B cell (primary cell): ENCODE results near the gene DNAJA4. TPM values are rescaled to one million over a fixed set of nuclear protein-coding genes. Genes with fewer than 3 reads are reported as not detected.

Source experiments
- ATAC-seq: fragments of 200-7000 bp; cut with Tn5 transposase; one replicate; pipeline ENCODE4 v1.10.0; 2021; ENCODE audit warnings: low read depth, mild to moderate bottlenecking, moderate number of reproducible peaks, moderate library complexity
- CTCF ChIA-PET: fragments of 350-600 bp; sonication (Branson Sonifier 250); formaldehyde crosslinking; loops from one replicate; lab custom pipeline; 2021; ENCODE audit warnings: antibody characterized with exemption, inconsistent platforms; lab: Charles Lee
- POLR2A ChIA-PET: fragments of 350-600 bp; sonication (Branson Sonifier 250); formaldehyde crosslinking; loops from one replicate; lab custom pipeline; 2021; ENCODE audit warnings: antibody characterized with exemption; lab: Charles Lee
- DNase-seq: peaks from one replicate; pipeline ENCODE4 v3.0.0; 2013
- H2AFZ ChIP-seq: 2 replicates; pipeline ENCODE4 v1.6.1; 2012; ENCODE audit warnings: mild to moderate bottlenecking, low read depth, low read length; ENCODE audit not compliant: insufficient read depth, poor library complexity, severe bottlenecking
- H3K27ac ChIP-seq, 2 donors: 1 replicate in 1 of 2; 2 replicates in 1 of 2; pipeline ENCODE4 v1.5.1; 2012 to 2013; ENCODE audit warnings: low read length in 2 of 2, mild to moderate bottlenecking in 2 of 2, moderate library complexity in 1 of 2
- H3K27me3 ChIP-seq, 4 experiments: fragments of 200-600 bp in 1 of 4; sonication (generic) in 1 of 4; replicated peaks in 1 of 4; 1 replicate in 2 of 4; 2 replicates in 2 of 4; pipeline versions ENCODE4 v1.6.1 to v1.7.0; 2013 to 2016; ENCODE audit warnings: low read length in 3 of 4, mild to moderate bottlenecking in 2 of 4, mixed read lengths in 1 of 4, moderate library complexity in 1 of 4; ENCODE audit not compliant: insufficient read depth in 4 of 4, control insufficient read depth in 3 of 4; ENCODE audit errors: control extremely low read depth in 1 of 4
- H3K36me3 ChIP-seq, 2 experiments: replicated peaks in 1 of 2; 1 replicate in 1 of 2; 2 replicates in 1 of 2; pipeline versions ENCODE4 v1.6.1 to v1.7.1; 2013; ENCODE audit warnings: low read length in 1 of 2; ENCODE audit not compliant: insufficient read depth in 2 of 2, control insufficient read depth in 1 of 2; ENCODE audit errors: control extremely low read depth in 1 of 2, extremely low read depth in 1 of 2
- H3K4me1 ChIP-seq, 2 donors: fragments of 200-600 bp in 1 of 2; sonication (generic) in 1 of 2; 1 replicate in 1 of 2; 2 replicates in 1 of 2; pipeline versions ENCODE4 v1.5.1 to v1.6.1; 2013 to 2017; ENCODE audit warnings: low read length in 2 of 2; ENCODE audit not compliant: control insufficient read depth in 2 of 2, insufficient read depth in 2 of 2
- H3K4me2 ChIP-seq: replicated peaks from 2 replicates; pipeline ENCODE3; 2012; ENCODE audit warnings: mild to moderate bottlenecking, low read depth, low read length; ENCODE audit not compliant: poor library complexity, severe bottlenecking
- H3K4me3 ChIP-seq, 5 experiments: fragments of 200-600 bp in 1 of 5; sonication (generic) in 1 of 5; 1 replicate in 3 of 5; 2 replicates in 2 of 5; pipeline versions ENCODE4 v1.5.1 to v1.7.0; 2011 to 2016; ENCODE audit warnings: low read length in 4 of 5, mild to moderate bottlenecking in 4 of 5, low read depth in 2 of 5, control low read depth in 1 of 5, moderate library complexity in 1 of 5; ENCODE audit not compliant: insufficient read depth in 1 of 5; ENCODE audit errors: control extremely low read depth in 1 of 5, extremely low read depth in 1 of 5
- H3K79me2 ChIP-seq: fragments of 200-600 bp; sonication (generic); one replicate; pipeline ENCODE4 v1.6.0; 2016; ENCODE audit warnings: low read length; ENCODE audit not compliant: control insufficient read depth, insufficient read depth
- H3K9ac ChIP-seq: fragments of 200-600 bp; sonication (generic); 2 replicates; pipeline ENCODE4 v1.6.1; 2017; ENCODE audit warnings: mild to moderate bottlenecking, low read length, moderate library complexity
- H3K9me3 ChIP-seq, 3 donors: one replicate each; pipeline versions ENCODE4 v1.6.1 to v1.7.1; 2013; ENCODE audit warnings: low read length in 2 of 3; ENCODE audit not compliant: control insufficient read depth in 2 of 3, insufficient read depth in 1 of 3; ENCODE audit errors: control extremely low read depth in 1 of 3
- H4K20me1 ChIP-seq: 2 replicates; pipeline ENCODE4 v1.6.0; 2012; ENCODE audit warnings: mild to moderate bottlenecking, low read length; ENCODE audit not compliant: insufficient read depth, control insufficient read depth, poor library complexity, severe bottlenecking
- H3K27ac Mint-ChIP-seq: one replicate; pipeline ENCODE4 v1.8.0; 2021; ENCODE audit warnings: mixed read lengths
- H3K27me3 Mint-ChIP-seq: one replicate; pipeline ENCODE4 v1.8.0; 2021; ENCODE audit warnings: mixed read lengths
- H3K4me1 Mint-ChIP-seq: one replicate; pipeline ENCODE4 v1.8.0; 2021; ENCODE audit warnings: mixed read lengths
- H3K4me3 Mint-ChIP-seq: one replicate; pipeline ENCODE4 v1.8.0; 2021; ENCODE audit warnings: mixed read lengths
- H3K9me3 Mint-ChIP-seq: one replicate; pipeline ENCODE4 v1.8.0; 2022; ENCODE audit warnings: mixed read lengths; ENCODE audit not compliant: insufficient read depth
- EZH2 ChIP-seq: IDR thresholded peaks from 2 replicates; pipeline ENCODE4 v1.6.1; 2012; ENCODE audit warnings: borderline replicate concordance, low read depth, mild to moderate bottlenecking, moderate library complexity, low read length; ENCODE audit not compliant: insufficient read depth, poor library complexity, severe bottlenecking
- WGBS: methylation state at CpG from one replicate; pipeline ENCODE4 v1.1.5; 2013; ENCODE audit warnings: missing lambda C conversion rate; ENCODE audit not compliant: insufficient coverage; 5-methylcytosine and 5-hydroxymethylcytosine counted together
- intact Hi-C: fragments of 100-400 bp; cut with micrococcal nuclease; formaldehyde crosslinking; loops from one replicate; pipeline ENCODE4 v1.10.0; 2022
- polyA plus RNA-seq: library from polyadenylated mRNA; depleted of rRNA; stranded (reverse); fragments of >200 nt; gene quantifications from 2 replicates; pipeline ENCODE4 v1.2.3, GENCODE V29; 2012
- total RNA-seq, 2 donors: library from RNA; stranded (reverse); fragments of 120-200 nt in 1 of 2; gene quantifications; 1 replicate in 1 of 2; 2 replicates in 1 of 2; pipeline versions ENCODE4 v1.2.3 to v1.2.4, GENCODE V29; 2013 to 2022
- TF ChIP-seq, protein P1 (sequence below): fragments of 200-600 bp; IDR thresholded peaks from one replicate; pipeline ENCODE4 v1.8.0; 2022; ENCODE audit warnings: antibody characterized with exemption, mild to moderate bottlenecking

Gene DNAJA4
- total and polyA plus RNA-seq, 2 donors (not counting 1 experiment from before 2014, with no cell fraction given), result 13.2 to 20.0 TPM

DNA sequence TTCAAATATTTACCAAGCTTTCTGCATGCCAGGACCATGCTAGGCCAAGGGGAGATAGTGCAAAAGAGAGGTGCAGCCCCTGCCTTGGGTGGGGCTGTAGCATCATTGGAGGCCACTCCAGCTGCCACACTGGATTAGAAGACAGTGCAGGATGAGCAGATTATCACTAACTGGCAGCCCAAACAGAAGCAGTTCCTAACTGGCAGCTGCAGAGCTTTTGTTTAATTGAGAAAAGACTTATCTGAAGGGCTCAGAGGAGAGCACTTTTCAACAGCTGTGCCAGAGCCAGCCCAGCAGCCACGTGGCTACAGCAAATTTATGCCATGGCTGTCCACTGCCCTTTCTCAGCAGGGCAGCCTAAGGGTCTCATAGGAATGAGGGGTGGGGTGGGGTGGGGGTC lies 16.5 kb upstream of the DNAJA4 start:
- no peaks in the 10 kb centered on the region for H3K4me1 Mint-ChIP-seq
- Histone ChIP-seq H2AFZ (no peak overlapping the region), H3K27ac (no peak overlapping the region), H3K9ac (no peak overlapping the region), H3K9me3 (no peaks in the 10 kb centered on the region), H3K36me3 (no peaks in the 10 kb centered on the region), H3K4me3 (no peak overlapping the region), H3K79me2 (no peaks in the 10 kb centered on the region), H4K20me1 (no peaks in the 10 kb centered on the region), H3K4me1 (no peaks in the 10 kb centered on the region), H3K27me3 (no peaks in the 10 kb centered on the region), H3K4me2 (no peak overlapping the region)
- TF ChIP-seq, protein P1, sequence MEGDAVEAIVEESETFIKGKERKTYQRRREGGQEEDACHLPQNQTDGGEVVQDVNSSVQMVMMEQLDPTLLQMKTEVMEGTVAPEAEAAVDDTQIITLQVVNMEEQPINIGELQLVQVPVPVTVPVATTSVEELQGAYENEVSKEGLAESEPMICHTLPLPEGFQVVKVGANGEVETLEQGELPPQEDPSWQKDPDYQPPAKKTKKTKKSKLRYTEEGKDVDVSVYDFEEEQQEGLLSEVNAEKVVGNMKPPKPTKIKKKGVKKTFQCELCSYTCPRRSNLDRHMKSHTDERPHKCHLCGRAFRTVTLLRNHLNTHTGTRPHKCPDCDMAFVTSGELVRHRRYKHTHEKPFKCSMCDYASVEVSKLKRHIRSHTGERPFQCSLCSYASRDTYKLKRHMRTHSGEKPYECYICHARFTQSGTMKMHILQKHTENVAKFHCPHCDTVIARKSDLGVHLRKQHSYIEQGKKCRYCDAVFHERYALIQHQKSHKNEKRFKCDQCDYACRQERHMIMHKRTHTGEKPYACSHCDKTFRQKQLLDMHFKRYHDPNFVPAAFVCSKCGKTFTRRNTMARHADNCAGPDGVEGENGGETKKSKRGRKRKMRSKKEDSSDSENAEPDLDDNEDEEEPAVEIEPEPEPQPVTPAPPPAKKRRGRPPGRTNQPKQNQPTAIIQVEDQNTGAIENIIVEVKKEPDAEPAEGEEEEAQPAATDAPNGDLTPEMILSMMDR, result no peak
- no peak for TF ChIP-seq EZH2
- no peak overlapping the region for H3K4me3 Mint-ChIP-seq
- no CpG with 5 or more reads among the region's 1 CpG for WGBS
- POLR2A ChIA-PET, result no interaction called here
- DNase-seq, result no peak
- no peak overlapping the region for H3K27ac Mint-ChIP-seq
- H3K27me3 Mint-ChIP-seq, result peaks cover 14% of the 10 kb centered on the region
- no peak for ATAC-seq
- CTCF ChIA-PET, result no interaction called here
- intact Hi-C loops, result no loop called here
- H3K9me3 Mint-ChIP-seq, result no peaks in the 10 kb centered on the region

DNA sequence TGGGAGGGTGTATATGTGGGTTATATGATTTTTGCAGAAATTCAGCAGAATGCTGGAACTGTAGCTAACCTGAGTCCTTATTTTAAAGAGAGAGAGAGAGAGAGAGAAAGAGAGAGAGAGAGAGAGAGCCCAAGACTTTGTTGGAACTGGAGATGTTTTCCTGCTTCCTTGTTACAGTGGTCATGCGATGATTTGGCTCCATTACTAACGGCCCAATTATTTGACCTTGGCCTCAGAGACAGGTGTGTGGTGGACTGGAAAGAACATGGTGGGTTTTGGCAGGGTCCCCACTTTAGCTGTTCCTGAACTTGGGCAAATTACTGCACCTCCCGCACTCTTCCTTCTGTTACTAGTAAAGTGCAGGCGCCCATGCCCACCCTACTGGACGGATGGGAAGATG lies 15.2 kb upstream of the DNAJA4 start:
- H3K9me3 Mint-ChIP-seq, result no peaks in the 10 kb centered on the region
- no peaks in the 10 kb centered on the region for H3K79me2 ChIP-seq
- ATAC-seq (no peak), DNase-seq (no peak)
- H3K36me3 ChIP-seq, result no peaks in the 10 kb centered on the region
- no peak overlapping the region for H3K4me3 Mint-ChIP-seq
- H3K9ac ChIP-seq, result no peak overlapping the region
- H3K4me1 ChIP-seq, result no peaks in the 10 kb centered on the region
- no peaks in the 10 kb centered on the region for H4K20me1 ChIP-seq
- H3K4me2 ChIP-seq, result no peak overlapping the region
- H3K9me3 ChIP-seq, result no peaks in the 10 kb centered on the region
- intact Hi-C loops, result no loop called here
- TF ChIP-seq, protein P1, result no peak
- no peak for TF ChIP-seq EZH2
- H3K27ac ChIP-seq, result no peak overlapping the region
- ChIA-PET POLR2A (no interaction called here), CTCF (interaction anchor here (0.8 to 1.4 kb wide), 2 partner anchors 9 to 291 kb away, joined by 3 to 4 read pairs; no protein-coding TSS in a partner anchor)
- H2AFZ ChIP-seq, result no peak overlapping the region
- H3K4me3 ChIP-seq, result no peak overlapping the region
- WGBS, result no CpG with 5 or more reads among the region's 5 CpGs
- H3K27me3 Mint-ChIP-seq, result peaks cover 14% of the 10 kb centered on the region
- no peaks in the 10 kb centered on the region for H3K4me1 Mint-ChIP-seq
- H3K27ac Mint-ChIP-seq, result no peak overlapping the region
- no peaks in the 10 kb centered on the region for H3K27me3 ChIP-seq
